Type B pancreatic cell (in vitro differentiated cells): ENCODE results near the gene PACS2. TPM values are rescaled to one million over a fixed set of nuclear protein-coding genes. Genes with fewer than 3 reads are reported as not detected.
A peak's percentile ranks its signal among the peaks of the same experiment; 100 is the strongest.
"Not testable (repeated sequence)": the region's sequence is repeated elsewhere in the genome, so short reads cannot be mapped to it uniquely, and the experiment has no call there.

Source experiments
- DNase-seq: peaks from one replicate; pipeline ENCODE4 v3.0.0; 2021; ENCODE audit warnings: mixed read lengths; ENCODE audit not compliant: unreplicated experiment; ENCODE audit errors: extremely low spot score
- H3K27ac Mint-ChIP-seq: 2 replicates; pipeline ENCODE4 v1.8.0; 2021; ENCODE audit warnings: mild to moderate bottlenecking, mixed read lengths
- H3K27me3 Mint-ChIP-seq: 2 replicates; pipeline ENCODE4 v1.8.0; 2021; ENCODE audit warnings: mixed read lengths
- H3K36me3 Mint-ChIP-seq: 2 replicates; pipeline ENCODE4 v1.8.0; 2021; ENCODE audit warnings: mixed read lengths
- H3K4me1 Mint-ChIP-seq: one replicate; pipeline ENCODE4 v1.8.0; 2021; ENCODE audit warnings: mixed read lengths; ENCODE audit not compliant: unreplicated experiment
- H3K4me3 Mint-ChIP-seq: 2 replicates; pipeline ENCODE4 v1.8.0; 2021; ENCODE audit warnings: mild to moderate bottlenecking, mixed read lengths
- H3K9me3 Mint-ChIP-seq: 2 replicates; pipeline ENCODE4 v1.8.0; 2021; ENCODE audit warnings: mixed read lengths
- total RNA-seq: library from RNA; stranded (reverse); gene quantifications from 2 replicates; pipeline ENCODE4 v1.2.1, GENCODE V29; 2021; ENCODE audit warnings: low replicate concordance
- TF ChIP-seq, protein P1 (sequence below): fragments of 200-600 bp; sonication (generic); conservative IDR thresholded peaks from 2 replicates; pipeline ENCODE4 v1.5.0; 2021; ENCODE audit warnings: antibody characterized with exemption, mild to moderate bottlenecking

Gene PACS2
- total RNA-seq, 1 donor from 2014 or later, result 101 TPM

DNA sequence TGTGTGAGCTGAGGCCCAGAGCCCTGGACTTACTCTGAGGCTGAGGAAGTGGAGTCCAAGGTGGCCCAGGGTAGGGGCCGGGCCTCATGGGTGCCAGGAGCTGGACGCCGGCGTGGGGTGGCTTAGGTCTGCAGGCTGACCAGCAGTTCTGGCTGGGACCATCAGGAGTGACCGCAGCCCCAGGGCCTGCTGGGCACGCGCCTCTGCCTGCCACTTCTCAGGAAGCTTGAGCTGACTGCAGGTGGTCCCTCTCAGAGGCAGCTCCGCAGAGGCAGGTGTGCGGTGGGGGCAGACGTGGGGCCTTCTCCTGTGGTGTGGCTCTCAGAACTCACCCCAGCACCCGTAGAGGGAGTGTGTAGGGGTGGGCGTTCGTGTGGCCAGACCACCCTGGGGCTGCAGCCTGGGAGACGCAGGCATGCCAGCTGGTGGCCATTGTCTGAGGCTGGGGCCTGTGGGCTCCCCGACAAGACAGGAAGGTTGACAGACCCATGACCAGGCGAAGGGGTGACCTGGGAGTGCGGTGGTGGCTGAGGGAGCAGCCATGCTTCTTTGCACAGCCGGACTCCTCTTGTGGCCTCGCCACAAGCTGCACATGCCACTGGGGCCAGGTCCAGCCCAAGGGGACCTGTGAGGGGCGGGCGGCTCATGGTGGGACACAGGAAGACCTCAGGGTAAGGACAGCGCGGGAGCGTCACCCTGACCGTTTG, 43.7 kb downstream of the PACS2 start:
- H3K27ac Mint-ChIP-seq, result no peak overlapping the region
- peaks cover 4% of the 10 kb centered on the region for H3K36me3 Mint-ChIP-seq
- H3K4me1 Mint-ChIP-seq, result peaks cover 2% of the 10 kb centered on the region
- no peaks in the 10 kb centered on the region for H3K27me3 Mint-ChIP-seq
- H3K9me3 Mint-ChIP-seq, result no peaks in the 10 kb centered on the region
- DNase-seq, result no peak
- TF ChIP-seq, protein P1, sequence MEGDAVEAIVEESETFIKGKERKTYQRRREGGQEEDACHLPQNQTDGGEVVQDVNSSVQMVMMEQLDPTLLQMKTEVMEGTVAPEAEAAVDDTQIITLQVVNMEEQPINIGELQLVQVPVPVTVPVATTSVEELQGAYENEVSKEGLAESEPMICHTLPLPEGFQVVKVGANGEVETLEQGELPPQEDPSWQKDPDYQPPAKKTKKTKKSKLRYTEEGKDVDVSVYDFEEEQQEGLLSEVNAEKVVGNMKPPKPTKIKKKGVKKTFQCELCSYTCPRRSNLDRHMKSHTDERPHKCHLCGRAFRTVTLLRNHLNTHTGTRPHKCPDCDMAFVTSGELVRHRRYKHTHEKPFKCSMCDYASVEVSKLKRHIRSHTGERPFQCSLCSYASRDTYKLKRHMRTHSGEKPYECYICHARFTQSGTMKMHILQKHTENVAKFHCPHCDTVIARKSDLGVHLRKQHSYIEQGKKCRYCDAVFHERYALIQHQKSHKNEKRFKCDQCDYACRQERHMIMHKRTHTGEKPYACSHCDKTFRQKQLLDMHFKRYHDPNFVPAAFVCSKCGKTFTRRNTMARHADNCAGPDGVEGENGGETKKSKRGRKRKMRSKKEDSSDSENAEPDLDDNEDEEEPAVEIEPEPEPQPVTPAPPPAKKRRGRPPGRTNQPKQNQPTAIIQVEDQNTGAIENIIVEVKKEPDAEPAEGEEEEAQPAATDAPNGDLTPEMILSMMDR, result no peak
- no peak overlapping the region for H3K4me3 Mint-ChIP-seq

DNA sequence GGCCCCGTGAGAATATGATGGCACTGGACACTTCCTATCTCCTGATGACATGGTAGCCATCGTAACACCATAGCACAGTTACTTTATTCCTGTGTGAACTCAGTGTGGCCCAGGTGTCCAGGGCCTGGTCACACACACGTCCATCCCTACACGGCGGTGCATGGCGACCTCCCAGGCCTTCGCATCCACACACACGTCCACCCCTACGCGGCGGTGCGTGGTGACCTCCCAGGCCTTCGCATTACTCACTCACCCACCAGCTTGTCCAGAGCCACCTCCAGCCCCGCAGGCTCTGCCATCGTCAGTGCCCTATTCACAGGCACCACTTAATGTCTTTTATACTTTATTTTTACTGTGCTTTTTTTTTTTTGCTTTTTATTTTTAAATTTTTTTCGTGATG, 44.4 kb downstream of the PACS2 start:
- Mint-ChIP-seq H3K9me3 (no peaks in the 10 kb centered on the region), H3K27me3 (no peaks in the 10 kb centered on the region), H3K4me1 (peaks cover 5% of the 10 kb centered on the region), H3K27ac (no peak overlapping the region), H3K36me3 (peaks cover 4% of the 10 kb centered on the region), H3K4me3 (no peak overlapping the region)
- TF ChIP-seq, protein P1, result no peak
- DNase-seq, result no peak

DNA sequence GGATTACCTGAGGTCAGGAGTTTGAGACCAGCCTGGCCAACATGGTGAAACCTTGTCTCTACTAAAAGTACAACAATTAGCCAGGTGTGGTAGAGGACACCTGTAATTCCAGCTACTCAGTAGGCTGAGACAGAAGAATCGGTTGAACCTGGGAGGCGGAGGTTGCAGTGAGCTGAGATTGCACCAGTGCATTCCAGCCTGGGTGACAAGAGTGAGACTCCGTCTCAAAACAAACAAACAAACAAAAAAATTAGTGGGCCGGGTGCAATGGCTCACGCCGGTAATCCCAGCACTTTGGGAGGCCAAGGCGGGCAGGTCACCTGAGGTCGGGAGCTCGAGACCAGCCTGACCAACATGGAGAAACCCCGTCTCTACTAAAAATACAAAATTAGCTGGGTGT, 46.9 kb downstream of the PACS2 start:
- not testable (repeated sequence) for H3K36me3 Mint-ChIP-seq, H3K4me1 Mint-ChIP-seq, H3K4me3 Mint-ChIP-seq, H3K27ac Mint-ChIP-seq, DNase-seq, H3K27me3 Mint-ChIP-seq, H3K9me3 Mint-ChIP-seq

DNA sequence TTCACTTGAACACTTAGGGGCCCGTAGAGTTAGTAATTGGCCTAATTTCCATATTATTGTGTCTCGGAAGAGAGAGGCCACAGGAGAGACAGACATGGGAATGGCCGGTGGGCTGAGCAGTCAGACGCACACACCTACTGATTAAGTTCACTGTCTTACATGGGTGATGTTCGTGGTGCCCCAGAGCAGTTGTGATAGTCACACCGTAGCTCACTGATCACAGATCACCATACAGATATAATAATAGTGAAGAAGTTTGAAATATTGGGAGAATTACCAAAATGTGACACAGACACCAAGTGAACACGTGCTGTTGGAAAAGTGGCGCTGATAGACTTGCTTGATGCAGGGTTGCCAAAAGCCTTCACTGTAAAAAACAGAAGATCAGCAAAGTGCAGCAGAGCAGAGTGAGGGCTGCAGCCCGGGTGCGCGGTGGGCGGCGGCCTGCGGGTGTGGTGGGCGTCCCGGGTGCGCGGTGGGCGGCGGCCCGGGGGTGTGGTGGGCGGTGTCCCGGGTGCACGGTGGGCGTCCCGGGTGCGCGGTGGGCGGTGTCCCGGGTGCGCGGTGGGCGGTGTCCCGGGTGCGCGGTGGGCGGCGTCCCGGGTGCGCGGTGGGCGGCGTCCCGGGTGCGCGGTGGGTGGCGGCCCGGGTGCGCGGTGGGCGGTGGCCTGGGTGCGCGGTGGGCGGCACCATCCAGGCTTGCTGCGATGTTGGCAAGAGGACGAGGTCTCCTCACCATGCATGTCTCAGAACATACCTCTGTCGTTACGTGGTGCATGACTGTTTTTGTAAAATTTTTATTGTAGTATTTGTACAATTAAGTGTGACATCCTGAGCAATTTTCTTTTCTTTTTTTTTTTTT, 49.5 kb downstream of the PACS2 start:
- no peaks in the 10 kb centered on the region for H3K9me3 Mint-ChIP-seq
- H3K36me3 Mint-ChIP-seq, result peaks cover 4% of the 10 kb centered on the region
- no peaks in the 10 kb centered on the region for H3K27me3 Mint-ChIP-seq
- TF ChIP-seq, protein P1, result no peak
- no peak overlapping the region for H3K27ac Mint-ChIP-seq
- peaks cover 5% of the 10 kb centered on the region for H3K4me1 Mint-ChIP-seq
- no peak for DNase-seq
- peak overlapping the region; percentile 11 for H3K4me3 Mint-ChIP-seq

DNA sequence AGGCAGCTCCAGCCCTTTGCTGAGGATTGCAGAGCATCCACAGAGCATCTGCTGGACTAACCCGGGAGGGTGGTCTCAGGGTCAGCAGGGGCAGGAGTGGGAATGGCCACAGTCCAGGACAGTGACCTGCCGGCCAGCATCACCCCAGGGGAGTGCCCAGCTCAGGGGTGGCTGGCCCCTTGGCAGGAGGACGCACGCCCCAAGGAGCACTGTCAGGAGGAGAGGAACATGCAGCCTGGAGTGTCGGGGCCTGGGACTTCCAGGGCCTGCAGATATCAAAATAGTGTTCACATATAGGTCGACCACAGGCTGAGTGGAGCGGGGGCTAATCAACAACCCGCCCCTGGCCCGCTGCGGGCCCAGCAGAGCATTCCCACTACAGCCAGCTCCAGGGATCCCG, 50.6 kb downstream of the PACS2 start:
- Mint-ChIP-seq H3K36me3 (peaks cover 4% of the 10 kb centered on the region), H3K9me3 (no peaks in the 10 kb centered on the region), H3K4me1 (peaks cover 5% of the 10 kb centered on the region), H3K27ac (no peak overlapping the region), H3K27me3 (no peaks in the 10 kb centered on the region), H3K4me3 (no peak overlapping the region)
- DNase-seq, result no peak
- TF ChIP-seq, protein P1, result no peak

DNA sequence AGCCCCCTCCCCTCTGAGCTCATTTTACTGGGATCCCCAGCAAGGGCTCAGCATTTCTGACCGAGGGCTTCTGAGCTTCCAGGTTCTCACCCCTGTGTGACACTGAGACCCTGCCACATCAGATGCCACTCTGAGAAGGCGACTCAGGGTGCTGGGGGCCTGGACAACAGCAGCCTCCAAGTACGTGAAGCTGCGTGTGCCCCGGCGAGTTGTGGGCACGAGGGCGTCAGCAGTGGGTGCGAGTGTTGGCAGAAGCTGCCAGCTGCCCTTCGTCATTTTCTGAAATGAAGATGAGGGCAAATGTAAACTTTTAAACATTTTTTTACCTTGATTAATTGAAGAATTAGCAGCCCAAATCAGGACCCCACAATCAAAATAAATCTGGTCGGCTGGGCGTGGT, 51.1 kb downstream of the PACS2 start:
- Mint-ChIP-seq H3K4me3 (no peak overlapping the region), H3K27me3 (no peaks in the 10 kb centered on the region), H3K9me3 (no peaks in the 10 kb centered on the region), H3K27ac (no peak overlapping the region), H3K4me1 (peaks cover 5% of the 10 kb centered on the region), H3K36me3 (peaks cover 3% of the 10 kb centered on the region)
- DNase-seq, result no peak
- TF ChIP-seq, protein P1, result no peak
